Mucosa of descending colon (tissue), 3 donors: ENCODE measurements around the gene ERC2. TPM values are rescaled to one million over a fixed set of nuclear protein-coding genes. Genes with fewer than 3 reads are reported as not detected.
A peak's percentile ranks its signal among the peaks of the same experiment; 100 is the strongest.

ENCODE experiments used
- ATAC-seq: fragments of 200-7000 bp; cut with Tn5 transposase; one replicate; pipeline ENCODE4 v1.9.1; 2020; ENCODE audit warnings: mild to moderate bottlenecking, moderate library complexity
- DNase-seq, 3 donors: peaks; one replicate each; pipeline ENCODE4 v3.0.0-alpha.2; 2020
- H3K36me3 ChIP-seq: fragments of 200-600 bp; one replicate; pipeline ENCODE4 v1.8.0; 2021; ENCODE audit warnings: low read depth, mild to moderate bottlenecking
- H3K4me1 ChIP-seq: fragments of 200-600 bp; one replicate; pipeline ENCODE4 v1.8.0; 2021; ENCODE audit warnings: low read depth, mild to moderate bottlenecking
- H3K4me3 ChIP-seq: fragments of 200-600 bp; one replicate; pipeline ENCODE4 v1.8.0; 2021; ENCODE audit warnings: mild to moderate bottlenecking
- H3K9me3 ChIP-seq: fragments of 200-600 bp; one replicate; pipeline ENCODE4 v1.8.0; 2021; ENCODE audit warnings: mild to moderate bottlenecking
- intact Hi-C, 2 donors: fragments of 100-400 bp; cut with DNase I in 1 of 2; cut with micrococcal nuclease in 1 of 2; formaldehyde crosslinking; loops; one replicate each; pipeline versions ENCODE4 v1.11.0 to v1.11.1; 2022; cut with DNase I, micrococcal nuclease
- total RNA-seq, 3 donors: library from RNA; stranded (reverse); fragmentation: NEBNext Ultra II Directional in 2 of 3; extraction: Animal tissue kit (Norgen Biotek cat#: 25700) in 2 of 3; gene quantifications; one replicate each; pipeline versions ENCODE4 v1.2.1 to v1.2.4, GENCODE V29; 2021 to 2023
- TF ChIP-seq, protein P1 (sequence below): fragments of 200-600 bp; IDR thresholded peaks from one replicate; pipeline ENCODE4 v1.8.0; 2022; ENCODE audit warnings: antibody characterized with exemption, mild to moderate bottlenecking
- donor health status: DM: no; HTN: no; CAD: no; lungs with moderate emphysema.
- donor health status: DM: no; HTN: no; CAD: no.
- donor health status: DM: no; HTN: yes; CAD: no.

The ERC2 gene
- total RNA-seq, 3 donors from 2014 or later = 0.06 to 1.8 (median 0.43) TPM

DNA sequence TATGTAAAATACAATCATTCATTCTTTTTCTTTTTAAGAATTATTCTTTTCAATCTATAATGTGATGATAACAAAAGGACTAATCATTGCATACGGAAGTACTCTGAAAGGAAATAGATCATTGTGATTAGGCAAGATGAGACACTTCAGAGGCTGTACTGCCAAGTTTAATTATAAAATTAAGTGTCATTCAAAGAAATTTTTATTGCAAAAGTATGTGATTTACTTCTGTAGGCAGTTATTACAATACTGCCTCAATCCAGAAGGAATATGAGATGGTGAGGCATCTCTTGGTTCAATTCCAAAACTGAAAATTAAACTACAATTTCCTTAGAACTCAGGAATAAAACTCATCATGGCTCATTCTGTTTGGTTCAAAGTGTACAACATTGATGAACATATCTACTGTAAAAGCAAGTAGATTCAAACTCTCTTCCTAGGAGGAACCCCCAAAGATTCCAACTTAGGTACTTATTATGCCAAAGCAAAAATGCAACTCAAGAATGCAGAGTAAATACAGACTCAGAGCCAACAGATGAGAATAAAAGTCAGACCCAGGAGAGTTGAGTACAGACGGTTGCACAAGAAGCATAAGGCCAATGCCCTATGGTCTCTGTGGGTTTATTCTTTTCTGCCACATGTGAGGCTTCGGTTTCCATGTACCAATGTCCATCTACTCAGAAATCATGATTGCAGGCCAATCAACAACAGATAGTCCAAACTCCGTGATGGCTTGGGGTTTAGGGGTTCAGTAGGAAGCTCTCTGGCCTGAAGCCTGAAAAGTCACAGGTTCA lies 862.6 kb downstream of the ERC2 start:
- H3K36me3 ChIP-seq = no peaks in the 10 kb centered on the region
- H3K4me3 ChIP-seq = no peak overlapping the region
- intact Hi-C loops = no loop called here
- H3K9me3 ChIP-seq = no peaks in the 10 kb centered on the region
- TF ChIP-seq, protein P1, sequence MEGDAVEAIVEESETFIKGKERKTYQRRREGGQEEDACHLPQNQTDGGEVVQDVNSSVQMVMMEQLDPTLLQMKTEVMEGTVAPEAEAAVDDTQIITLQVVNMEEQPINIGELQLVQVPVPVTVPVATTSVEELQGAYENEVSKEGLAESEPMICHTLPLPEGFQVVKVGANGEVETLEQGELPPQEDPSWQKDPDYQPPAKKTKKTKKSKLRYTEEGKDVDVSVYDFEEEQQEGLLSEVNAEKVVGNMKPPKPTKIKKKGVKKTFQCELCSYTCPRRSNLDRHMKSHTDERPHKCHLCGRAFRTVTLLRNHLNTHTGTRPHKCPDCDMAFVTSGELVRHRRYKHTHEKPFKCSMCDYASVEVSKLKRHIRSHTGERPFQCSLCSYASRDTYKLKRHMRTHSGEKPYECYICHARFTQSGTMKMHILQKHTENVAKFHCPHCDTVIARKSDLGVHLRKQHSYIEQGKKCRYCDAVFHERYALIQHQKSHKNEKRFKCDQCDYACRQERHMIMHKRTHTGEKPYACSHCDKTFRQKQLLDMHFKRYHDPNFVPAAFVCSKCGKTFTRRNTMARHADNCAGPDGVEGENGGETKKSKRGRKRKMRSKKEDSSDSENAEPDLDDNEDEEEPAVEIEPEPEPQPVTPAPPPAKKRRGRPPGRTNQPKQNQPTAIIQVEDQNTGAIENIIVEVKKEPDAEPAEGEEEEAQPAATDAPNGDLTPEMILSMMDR = no peak
- no peaks in the 10 kb centered on the region for H3K4me1 ChIP-seq
- no peak for ATAC-seq
- no peak for DNase-seq

DNA sequence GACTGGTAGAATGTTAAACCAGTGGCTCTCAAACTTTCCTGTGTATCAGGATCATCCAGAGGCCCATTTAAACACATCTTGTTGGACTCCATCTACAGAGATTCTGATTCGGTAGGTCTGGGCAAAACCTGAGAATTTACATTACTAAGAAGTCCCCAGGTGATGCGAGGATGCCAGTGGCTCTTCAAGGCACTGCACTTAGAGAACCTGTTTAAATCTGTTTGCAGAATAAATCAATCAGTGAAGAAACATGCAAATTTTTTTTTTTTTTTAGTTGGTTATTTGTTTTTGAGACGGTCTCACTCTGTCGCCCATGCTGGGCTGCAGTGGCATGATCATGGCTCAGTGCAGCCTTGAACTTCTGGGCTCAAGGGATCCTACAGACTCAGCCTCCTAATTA lies 863.4 kb downstream of the ERC2 start:
- H3K36me3 ChIP-seq = no peaks in the 10 kb centered on the region
- H3K4me3 ChIP-seq = no peak overlapping the region
- no peaks in the 10 kb centered on the region for H3K9me3 ChIP-seq
- intact Hi-C loops = no loop called here
- TF ChIP-seq, protein P1 = no peak
- no peak for DNase-seq
- no peaks in the 10 kb centered on the region for H3K4me1 ChIP-seq
- ATAC-seq = no peak

GRCh38 chr3:55604402-55604801 lies 863.9 kb downstream of the ERC2 start:
- TF ChIP-seq, protein P1 = no peak
- Histone ChIP-seq H3K36me3 (no peaks in the 10 kb centered on the region), H3K9me3 (no peaks in the 10 kb centered on the region), H3K4me3 (no peak overlapping the region), H3K4me1 (no peaks in the 10 kb centered on the region)
- no peak for DNase-seq
- intact Hi-C loops = no loop called here
- ATAC-seq = no peak

GRCh38 chr3:55601366-55602080 lies 866.7 kb downstream of the ERC2 start:
- peak; percentile 61 for ATAC-seq

DNA sequence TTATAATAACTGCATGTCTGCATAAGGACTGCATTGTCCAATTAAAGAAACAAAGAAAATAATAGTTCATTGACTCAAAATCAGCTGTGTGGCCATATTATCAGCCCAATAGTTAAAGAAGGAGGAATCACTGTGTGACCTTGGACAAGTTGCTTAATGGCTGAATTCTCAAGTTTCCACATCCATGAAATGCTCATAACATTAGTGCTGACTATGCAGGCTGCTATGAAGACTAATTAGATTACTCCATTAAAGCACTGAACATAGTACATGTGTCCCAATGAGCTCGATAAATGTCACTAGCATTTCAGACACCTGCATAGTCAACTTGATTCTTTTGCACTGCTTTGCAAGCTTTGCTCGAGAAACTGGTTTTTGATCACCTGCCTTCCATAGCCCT lies 870.0 kb downstream of the ERC2 start:
- no peak for ATAC-seq

More at GRCh38 chr3:55601366-55602080, 866.7 kb downstream of the ERC2 start:
- no peaks in the 10 kb centered on the region for H3K4me1 ChIP-seq
- intact Hi-C loops = no loop called here
- DNase-seq = no peak
- H3K4me3 ChIP-seq = no peak overlapping the region
- TF ChIP-seq, protein P1 = no peak
- no peaks in the 10 kb centered on the region for H3K9me3 ChIP-seq
- no peaks in the 10 kb centered on the region for H3K36me3 ChIP-seq

More for the DNA sequence above, 870.0 kb downstream of the ERC2 start:
- intact Hi-C loops = no loop called here
- DNase-seq = no peak
- Histone ChIP-seq H3K4me3 (no peak overlapping the region), H3K9me3 (no peaks in the 10 kb centered on the region), H3K36me3 (no peaks in the 10 kb centered on the region), H3K4me1 (no peaks in the 10 kb centered on the region)
- TF ChIP-seq, protein P1 = no peak
